Stimulated activated CD4-positive, alpha-beta T cell treated with anti-CD3 and anti-CD28 coated beads, Interleukin-12 subunit alpha, Interleukin-12 subunit beta, amount 100 ng/mL, for 48 hours (primary cell): ENCODE data around the gene MICB.

Experiments used
- DNase-seq, 3 donors: peaks; one replicate each; pipeline ENCODE4 v3.0.0-alpha.2; 2020; ENCODE audit warnings: low read depth in 2 of 3, low spot score in 1 of 3

Gene MICB

DNA sequence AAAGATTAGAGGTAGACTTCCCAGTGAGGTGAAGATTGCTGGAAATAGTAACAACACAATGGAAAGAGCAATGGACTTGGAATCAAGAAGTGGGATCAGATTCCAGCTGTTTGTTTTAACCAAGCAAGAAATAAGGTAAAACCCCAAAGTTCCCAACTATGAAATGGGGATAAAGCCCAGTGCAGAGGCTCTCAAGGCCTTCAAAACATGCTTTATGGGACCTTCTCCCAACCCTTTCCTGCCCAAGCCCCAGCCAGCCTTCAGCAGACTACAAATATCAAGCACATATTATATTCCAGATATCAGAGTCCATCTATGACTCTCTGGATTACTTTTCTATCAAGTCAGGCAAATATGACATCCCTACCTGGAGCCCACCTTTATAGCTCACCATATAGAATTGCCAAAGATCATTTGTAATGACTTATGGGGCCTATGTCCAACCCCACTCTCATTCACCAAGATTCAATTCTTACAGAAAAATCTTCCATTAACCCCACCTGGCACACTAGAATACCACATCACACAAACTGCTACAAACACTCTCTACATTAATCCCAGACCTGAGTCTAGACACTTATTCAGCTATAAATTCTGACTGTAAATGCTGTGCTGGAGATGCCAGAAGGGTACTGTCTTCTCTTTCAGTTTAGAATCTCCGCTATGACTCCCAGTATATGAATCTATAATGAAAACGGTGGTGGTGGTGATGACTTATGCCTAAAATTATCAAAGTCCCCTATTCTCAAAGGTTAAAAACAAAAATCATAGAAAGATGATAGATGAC, 37.8 kb downstream of the MICB start:
- DNase-seq, result no peak

DNA sequence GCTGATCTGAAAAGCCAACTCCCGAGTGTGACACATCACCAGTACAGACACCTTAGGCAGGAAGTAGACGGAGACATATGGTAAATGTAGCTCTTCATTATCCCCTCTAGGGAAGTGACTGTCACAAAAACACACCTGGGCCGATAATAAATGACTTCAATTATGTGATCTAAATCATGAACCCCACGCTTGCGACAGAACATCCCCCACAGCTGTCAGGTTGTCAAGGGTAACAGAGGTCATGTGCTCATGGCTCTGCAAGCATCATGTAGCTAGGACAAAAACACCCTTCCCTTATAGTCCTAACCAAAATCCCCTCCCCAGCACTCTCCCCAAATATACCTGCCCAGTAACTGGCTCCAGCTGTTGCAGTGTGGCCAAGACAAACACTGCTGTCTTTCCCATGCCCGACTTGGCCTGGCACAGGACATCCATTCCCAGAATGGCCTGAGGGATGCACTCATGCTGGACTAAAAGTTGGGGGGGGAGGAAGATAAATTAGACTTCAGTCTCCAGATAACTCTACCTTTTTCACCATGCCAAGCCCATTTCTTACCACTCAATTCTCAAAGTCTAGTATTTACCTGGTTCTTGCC, 41.0 kb downstream of the MICB start:
- no peak for DNase-seq

DNA sequence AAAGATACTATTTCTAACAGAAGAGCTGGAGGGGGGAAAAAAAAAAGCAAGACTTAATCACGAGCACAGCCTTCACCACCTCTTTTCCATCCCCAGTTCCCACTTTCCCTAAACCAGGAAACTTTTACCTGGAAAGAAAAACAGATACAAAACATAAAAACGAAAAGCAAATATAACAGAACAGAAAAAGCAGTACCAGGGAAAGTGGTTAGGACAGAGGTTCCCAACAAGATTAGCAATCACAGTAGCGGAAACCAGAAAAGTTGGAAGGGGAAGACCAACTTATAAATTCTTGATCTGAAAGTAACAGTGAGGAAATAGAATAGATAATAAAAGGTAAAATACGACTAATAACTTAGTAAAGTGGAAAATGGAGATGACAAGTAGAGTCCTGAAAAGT, 42.7 kb downstream of the MICB start:
- no peak for DNase-seq

DNA sequence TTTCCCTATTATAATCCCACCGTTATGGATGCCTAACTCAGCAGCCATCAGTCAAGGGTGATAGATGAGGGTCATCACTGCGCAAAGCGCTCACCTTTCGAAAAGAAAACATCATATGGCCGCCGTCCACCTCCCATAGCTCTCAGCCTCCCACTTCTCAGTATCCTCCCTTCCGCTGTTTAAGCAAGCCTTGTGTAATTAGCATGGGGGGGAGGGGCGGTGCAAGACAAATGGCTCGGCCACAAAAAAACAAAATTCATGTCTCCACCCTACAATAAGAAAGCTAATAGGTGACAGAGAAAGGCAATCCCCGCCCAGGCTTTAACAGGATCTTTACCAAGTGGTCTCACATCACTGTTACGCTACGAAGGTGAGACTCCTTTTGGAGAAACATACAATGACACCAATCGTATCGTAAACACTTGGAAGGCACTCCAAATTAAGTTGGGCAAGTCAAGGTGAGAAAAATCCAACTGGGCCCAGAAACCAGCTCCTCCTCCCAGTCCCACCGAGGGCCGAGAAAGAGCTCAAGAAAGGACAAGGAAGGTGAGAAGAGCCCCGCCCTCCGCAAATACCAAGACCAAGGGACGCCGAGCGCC, 43.2 kb downstream of the MICB start:
- peak; percentile 40 to 54 (median 52) for DNase-seq

DNA sequence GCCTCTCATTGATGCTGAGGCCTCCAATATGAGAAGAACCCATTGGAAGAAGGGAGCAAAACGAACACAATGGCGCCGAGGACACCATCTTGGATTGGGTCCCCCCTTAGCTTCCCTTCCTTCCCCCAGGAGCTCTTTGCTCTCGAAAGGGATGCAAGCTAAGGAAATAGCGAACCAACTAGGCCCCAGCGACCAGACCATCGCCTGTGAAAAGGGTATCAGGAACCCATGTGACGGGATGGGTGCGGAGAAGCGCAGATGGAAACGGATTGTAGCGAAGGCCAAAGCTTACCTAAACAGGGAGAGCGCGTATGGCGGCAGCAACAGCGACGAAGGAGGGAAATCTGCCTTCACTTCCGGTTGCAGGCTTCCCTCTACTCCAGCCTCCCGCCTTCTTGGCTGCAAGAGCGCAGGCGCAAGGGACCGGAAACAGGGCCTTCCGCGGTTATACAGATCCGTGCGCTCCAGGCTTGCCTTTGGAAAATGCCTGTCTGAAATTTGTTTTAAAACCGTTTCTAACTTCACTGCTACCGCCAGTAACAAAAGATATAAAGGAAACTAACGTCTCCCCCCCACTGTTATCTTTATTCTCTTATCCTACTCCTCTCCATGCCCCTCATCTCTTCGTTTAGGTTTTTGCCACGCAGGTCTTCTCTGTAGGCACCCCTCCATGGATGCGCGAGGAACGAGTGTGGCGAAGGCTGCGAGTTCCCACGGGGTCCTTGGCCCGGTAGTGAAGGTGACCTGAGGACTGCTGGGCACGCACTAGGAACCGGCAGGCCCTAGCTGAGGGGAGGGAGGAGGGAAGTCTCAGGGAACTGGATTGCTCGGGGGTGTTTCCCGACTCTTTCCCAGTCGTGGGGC, 43.9 kb downstream of the MICB start, which contains the start of gene DDX39B:
Gene DDX39B (minus strand): TSS at position 346 of the 864 bp plus-strand sequence. CDS start 1,471 bp downstream, outside the sequence.
- DNase-seq, result peak; percentile 86 to 92 (median 89)

DNA sequence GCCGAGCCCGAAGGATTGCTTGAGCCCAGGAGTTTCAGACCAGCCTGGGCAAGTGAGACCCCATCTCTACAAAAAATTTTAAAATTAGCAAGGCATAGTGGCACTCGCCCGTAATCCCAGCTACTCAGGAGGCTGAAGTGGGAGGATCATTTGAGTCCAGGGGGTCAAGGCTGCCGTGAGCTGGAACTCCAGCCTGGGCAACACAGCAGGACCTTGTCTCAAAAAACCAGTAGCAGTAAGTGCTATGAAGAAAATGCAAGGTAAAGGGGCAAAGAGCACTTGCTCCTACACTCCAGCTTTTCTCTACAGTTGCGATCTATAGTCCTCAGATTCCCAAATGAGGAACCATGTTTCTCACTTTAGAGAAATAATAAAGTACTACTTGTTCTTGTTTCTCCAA, 45.7 kb downstream of the MICB start:
- DNase-seq, result no peak

DNA sequence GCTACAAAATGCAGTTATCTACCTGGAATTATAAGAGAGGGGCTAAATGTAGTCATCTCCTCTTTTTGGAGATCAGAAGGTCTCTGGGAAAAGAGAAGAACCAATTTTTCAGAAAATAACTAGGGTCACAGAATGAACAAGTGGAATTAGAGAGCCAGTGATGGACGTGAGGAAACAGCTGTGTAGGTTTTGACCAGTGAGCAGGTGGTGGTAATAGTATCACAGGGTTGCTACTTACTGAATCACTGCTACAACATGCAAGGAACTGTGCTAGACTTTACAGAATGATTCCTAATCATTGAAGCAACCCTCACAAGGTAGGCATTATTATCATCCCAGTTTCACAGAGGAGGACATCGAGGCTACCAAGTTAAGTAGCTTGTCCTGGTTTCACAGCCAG, 46.7 kb downstream of the MICB start:
- DNase-seq, result no peak

DNA sequence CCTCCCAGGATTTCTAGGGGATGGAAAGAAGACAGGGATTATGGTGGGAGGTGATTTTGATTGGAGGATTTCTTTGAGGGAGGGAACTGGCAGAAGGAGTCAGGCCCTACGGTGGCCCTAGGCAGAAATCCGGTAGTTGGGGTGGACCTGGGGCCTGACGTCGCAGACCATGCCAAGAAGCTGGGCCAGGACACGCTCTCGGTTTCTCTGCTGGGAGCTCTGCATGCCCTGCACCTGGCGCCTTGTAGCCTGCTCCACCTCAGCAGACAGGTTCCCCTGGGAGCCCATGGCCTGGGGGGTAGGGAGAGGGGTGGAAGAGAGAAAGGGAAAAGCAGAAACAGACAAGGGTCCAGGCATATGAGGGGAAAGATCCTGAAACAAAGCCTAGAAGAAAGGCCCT, 47.3 kb downstream of the MICB start:
- no peak for DNase-seq

DNA sequence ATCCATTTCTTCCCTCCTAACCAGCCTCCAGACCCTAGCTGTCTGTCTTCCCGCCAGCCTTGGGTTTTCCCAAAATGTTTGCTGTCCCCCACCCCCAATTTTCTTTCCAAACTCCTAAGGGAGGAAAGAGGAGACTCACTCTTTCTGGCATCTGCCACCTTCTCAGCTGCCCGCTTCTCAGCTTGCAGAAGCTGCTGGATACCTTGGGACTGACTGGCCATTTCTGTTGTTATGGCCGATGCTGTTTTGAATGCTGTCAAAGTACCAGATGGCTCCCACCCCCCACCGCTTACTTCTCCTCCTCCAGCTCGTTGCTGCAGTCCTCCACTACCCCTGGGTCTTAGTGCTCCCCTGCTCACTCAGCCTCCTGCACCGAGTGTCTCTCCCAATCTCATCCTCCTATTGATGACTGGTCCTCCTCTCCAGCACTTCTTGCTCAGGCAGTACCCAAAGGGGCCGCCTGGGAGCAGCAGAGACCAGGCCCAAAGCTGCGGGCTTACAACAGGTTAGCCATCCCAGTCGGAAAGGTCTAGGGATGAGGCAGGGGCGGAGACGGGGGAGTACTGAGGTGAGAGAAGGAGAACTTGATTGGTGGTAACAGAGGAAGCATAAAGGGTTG, 48.5 kb downstream of the MICB start, which contains the start of gene ATP6V1G2:
Gene ATP6V1G2 (minus strand): TSS at position 270 of the 619 bp plus-strand sequence. CDS start 49 bp downstream, at position 221.
- DNase-seq, result peak; percentile 84 to 94 (median 91)

DNA sequence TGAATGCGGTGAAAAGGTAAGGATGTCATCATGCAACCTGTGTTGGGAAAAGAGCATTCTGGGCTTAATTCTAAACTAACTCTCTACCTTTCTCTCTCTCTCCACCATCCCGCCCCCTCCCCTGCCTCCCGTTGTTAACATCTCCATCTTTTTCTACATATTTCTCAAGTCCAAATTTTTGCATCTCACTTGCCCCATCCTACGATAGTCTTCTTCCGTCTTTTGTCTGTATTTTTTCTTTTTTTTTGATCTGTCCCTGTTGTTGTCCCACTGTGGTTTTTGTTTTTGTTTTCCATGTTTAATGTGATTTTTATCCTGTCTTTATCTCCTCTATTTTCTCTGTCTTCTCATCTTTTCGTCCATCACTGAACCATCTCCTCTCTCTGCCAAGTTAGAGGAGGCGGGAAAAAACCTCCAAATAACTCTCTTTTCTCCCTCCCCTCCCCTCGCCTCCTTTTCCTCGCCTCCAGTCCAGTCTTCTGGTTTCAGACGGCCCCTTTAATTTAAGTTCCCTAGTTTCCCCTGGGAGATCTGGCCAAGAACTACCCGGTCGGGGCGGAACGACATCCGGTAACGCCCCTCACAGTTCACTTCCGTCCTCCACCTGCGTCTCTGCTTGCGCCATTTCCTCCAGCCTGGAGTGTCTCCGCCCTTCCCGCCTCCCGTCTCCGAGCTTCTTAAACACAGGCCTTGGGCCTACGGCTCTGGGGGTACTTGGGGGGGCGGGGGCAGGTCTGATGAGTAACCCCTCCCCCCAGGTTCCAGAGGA, 49.2 kb downstream of the MICB start, which contains the start of gene NFKBIL1:
Gene NFKBIL1 (plus strand): TSS at position 651 of the 769 bp plus-strand sequence. CDS start 87 bp downstream, at position 738.
- DNase-seq, result peak; percentile 89 to 91 (median 89)

DNA sequence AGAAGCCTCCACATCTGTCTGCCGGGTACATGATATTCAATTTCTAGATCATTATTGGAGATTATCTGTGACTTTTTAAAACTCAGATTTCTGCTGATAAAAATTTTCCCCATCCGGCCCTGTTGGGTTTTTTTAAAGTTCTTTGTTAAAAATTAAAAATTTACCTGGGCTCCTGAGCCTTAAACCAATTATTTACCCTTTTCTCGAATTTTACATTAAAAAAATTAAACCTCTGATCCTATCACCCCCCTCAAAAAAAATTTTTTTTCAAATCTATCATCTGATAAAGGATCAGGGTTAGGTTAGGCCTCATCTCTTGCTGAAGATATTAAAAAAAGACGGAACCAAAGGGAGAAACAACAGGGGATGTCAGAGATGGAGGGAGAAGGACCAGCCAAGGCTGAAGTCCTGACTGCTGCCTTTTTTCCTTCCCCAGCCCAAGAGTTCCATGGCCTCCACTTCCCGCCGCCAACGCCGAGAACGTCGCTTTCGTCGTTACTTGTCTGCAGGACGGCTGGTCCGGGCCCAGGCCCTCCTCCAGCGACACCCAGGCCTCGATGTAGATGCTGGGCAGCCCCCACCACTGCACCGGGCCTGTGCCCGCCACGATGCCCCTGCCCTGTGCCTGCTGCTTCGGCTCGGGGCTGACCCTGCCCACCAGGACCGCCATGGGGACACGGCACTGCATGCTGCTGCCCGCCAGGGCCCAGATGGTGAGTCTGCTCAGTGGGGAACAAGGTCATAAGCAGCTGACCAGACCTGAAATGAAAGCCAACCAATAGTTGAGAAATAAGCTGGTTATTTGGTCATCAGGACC, 50.0 kb downstream of the MICB start:
- DNase-seq, result no peak

DNA sequence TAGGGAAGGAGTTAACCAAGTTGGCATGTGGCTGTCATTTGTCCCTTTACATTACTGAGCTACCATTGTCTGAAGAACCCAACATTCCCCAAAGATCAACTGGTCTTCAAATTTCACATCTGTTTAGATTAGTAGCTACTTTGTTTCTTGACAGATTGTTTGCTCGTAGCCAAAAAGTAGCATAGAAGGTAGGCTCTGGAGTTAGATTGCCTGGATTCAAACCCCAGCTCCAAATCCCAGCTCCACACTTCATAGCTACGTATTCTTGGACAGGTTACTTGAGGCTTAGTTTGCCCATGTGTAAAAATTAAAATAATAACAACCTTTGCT, 50.6 kb downstream of the MICB start:
- DNase-seq, result no peak

DNA sequence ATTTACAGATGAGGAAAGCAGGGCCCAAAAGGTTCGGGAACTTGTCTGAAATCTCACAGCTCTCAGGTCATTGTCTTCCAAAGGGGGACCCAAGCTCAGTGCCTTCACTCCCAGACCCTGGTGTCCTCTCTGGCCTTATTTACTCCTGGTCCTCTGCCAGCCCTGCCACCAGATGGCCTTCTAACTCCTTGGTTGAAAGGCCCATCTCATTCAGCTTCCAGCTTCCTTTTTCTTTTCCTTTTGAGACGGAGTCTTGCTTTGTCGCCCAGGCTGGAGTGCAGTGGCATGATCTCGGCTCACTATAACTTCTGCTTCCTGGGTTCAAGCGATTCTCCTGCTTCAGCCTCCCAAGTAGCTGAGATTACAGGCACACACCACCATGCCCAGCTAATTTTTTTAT, 53.4 kb downstream of the MICB start:
- peak in 1 of 3 donors; percentile 44 for DNase-seq

DNA sequence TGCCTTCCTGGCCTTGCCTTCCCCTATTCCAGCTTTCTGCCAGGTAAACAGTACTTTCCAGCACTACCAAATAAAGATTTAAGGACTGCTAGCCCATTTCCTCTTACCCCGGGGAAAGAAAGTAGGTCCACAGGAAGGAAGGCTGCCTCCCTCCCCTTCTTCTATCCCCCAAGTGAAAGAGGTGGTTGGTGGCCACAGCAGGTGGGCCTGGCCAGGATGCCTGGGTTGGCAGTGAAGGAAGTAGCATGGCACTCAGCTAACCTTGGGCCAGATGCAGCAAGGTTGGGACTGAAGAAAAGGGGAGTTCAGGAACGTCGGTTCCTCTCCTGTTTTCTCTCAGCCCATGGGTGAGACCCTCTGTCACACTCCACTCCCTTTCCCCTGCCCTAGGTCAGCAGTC, 58.4 kb downstream of the MICB start:
- DNase-seq, result no peak

DNA sequence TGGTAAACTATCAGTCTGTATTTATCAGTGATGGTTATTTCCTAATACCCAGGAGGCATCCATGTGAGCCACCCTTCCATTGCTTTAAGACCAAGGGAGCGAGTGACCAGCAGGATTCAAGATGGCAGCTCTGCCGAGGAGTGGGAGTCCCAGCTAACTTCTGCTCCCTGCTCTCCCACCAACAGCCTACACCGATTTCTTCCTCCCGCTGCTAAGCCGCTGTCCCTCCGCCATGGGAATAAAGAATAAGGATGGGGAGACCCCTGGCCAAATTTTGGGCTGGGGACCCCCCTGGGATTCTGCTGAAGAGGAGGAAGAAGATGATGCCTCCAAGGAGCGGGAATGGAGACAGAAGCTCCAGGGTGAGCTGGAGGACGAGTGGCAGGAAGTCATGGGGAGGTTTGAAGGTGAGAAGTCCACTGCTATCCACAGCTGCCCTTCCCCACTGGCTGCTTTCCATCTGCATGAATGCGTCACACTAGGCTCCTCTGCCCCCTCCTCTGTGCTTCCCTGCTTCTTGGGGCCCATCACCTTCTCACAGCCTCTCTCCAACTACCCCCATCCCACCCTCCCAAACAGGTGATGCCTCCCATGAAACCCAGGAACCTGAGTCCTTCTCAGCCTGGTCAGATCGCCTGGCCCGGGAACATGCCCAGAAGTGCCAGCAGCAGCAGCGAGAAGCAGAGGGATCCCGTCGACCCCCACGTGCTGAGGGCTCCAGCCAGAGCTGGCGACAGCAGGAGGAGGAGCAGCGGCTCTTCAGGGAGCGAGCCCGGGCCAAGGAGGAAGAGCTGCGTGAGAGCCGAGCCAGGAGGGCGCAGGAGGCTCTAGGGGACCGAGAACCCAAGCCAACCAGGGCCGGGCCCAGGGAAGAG, 59.7 kb downstream of the MICB start:
- no peak for DNase-seq

DNA sequence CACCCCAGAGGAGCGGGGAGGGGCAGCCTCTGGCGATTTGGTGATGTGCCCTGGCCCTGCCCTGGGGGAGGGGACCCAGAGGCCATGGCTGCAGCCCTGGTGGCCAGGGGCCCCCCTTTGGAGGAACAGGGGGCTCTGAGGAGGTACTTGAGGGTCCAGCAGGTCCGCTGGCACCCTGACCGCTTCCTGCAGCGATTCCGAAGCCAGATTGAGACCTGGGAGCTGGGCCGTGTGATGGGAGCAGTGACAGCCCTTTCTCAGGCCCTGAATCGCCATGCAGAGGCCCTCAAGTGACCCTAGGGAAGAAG, 60.3 kb downstream of the MICB start:
- DNase-seq, result no peak

DNA sequence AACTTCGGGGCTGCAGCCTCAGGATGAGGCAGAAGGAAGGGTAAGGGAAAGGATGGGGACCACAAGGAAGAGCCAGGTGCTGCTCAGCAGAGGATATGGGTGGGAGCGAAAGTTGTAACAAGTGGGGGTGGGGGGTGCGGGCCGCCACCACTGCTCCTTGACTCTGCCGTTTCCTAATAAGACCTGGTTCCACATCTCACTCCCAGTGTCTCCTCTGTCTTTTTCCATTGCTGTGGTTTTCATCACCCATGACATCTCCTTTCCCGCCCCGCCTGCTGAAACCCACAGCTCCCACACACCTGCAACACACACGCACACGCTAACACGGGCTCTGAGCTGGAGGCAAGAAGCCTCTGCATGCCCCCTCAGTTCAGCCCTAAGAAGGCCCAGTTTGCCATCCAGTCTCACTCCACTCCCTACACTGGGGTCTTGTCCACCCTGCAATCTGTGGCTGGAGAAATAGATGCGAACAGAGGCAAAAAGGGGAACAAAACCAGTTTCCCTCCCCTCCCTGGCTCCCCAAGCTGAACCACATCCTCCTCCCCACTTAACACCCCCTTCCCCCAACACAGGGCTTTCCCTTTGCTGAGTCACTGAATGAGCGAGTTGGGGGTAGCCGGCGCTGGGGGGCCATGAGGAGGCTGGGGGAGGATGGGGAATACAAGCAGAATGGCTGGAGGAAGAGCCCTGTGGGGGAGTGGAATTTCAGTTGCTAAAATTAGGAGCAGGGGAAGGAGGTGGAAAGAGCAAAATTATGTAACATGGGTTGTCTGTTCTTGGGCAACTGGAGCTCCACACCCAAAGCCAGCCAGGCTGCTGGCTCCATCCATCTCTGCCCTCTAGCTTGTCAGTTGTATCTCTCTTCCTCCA, 60.9 kb downstream of the MICB start:
- peak in 2 of 3 donors; percentile 68 to 70 for DNase-seq
